ENCODE measurements around the gene IPCEF1. TPM values are rescaled to one million over a fixed set of nuclear protein-coding genes. Genes with fewer than 3 reads are reported as not detected.

The IPCEF1 gene
- total and polyA plus RNA-seq, 2 donors (not counting 3 experiments of a cell fraction or from before 2014, with no cell fraction given) = 0.01 to 0.51 TPM

DNA sequence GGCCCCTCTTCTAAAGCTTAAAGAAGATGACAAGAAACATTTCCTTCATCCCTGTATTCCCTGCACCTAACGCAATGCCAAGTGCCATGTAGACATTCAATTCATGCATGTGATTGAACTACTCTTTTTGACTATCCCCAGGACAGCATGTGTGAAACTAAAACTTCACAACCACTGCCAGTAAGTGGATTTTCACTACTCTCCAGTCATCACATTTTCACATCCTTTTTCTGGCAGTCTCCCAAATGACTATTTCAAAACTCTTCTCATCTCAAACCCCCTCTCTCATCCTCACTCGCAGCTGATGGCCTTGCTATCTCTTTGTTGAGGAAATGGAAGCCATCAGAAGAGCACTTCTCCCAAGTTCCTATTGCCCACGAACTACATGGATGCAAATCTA is 194.9 kb downstream of the IPCEF1 start:
- no peak overlapping the region for H2AFZ ChIP-seq (ENCODE audit: low read depth, low read length)
- no peaks in the 10 kb centered on the region for H3K9me1 ChIP-seq (replicated peaks; ENCODE audit: control insufficient read depth, extremely low read depth, insufficient read depth, low read length)
- TF ChIP-seq GATA2 (IDR thresholded peaks at IDR 0.05; ENCODE audit: insufficient read depth, insufficient read length, low read depth, low read length) = no peak
- TF ChIP-seq POLR2AphosphoS5 (IDR thresholded peaks at IDR 0.05; ENCODE audit: insufficient read depth, low read depth, low read length) = no peak
- TF ChIP-seq, protein P1, sequence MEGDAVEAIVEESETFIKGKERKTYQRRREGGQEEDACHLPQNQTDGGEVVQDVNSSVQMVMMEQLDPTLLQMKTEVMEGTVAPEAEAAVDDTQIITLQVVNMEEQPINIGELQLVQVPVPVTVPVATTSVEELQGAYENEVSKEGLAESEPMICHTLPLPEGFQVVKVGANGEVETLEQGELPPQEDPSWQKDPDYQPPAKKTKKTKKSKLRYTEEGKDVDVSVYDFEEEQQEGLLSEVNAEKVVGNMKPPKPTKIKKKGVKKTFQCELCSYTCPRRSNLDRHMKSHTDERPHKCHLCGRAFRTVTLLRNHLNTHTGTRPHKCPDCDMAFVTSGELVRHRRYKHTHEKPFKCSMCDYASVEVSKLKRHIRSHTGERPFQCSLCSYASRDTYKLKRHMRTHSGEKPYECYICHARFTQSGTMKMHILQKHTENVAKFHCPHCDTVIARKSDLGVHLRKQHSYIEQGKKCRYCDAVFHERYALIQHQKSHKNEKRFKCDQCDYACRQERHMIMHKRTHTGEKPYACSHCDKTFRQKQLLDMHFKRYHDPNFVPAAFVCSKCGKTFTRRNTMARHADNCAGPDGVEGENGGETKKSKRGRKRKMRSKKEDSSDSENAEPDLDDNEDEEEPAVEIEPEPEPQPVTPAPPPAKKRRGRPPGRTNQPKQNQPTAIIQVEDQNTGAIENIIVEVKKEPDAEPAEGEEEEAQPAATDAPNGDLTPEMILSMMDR (IDR thresholded peaks at IDR 0.05; ENCODE audit: extremely low read depth in 1 of 2, insufficient read depth in 1 of 2, low read depth in 1 of 2, low read length in 2 of 2) = no peak
- TF ChIP-seq POLR2A (IDR thresholded peaks at IDR 0.05; ENCODE audit: low read depth, low read length) = no peak
- TF ChIP-seq JUN (IDR thresholded peaks at IDR 0.05; ENCODE audit: borderline replicate concordance, insufficient read depth, insufficient read length, low read depth) = no peak
- TF ChIP-seq, protein P2, sequence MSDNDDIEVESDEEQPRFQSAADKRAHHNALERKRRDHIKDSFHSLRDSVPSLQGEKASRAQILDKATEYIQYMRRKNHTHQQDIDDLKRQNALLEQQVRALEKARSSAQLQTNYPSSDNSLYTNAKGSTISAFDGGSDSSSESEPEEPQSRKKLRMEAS (IDR thresholded peaks at IDR 0.05; ENCODE audit: insufficient read depth, insufficient read length) = no peak
- TF ChIP-seq MYC (IDR thresholded peaks at IDR 0.05; ENCODE audit: low read depth, low read length) = no peak
- TF ChIP-seq FOS (IDR thresholded peaks at IDR 0.05; ENCODE audit: borderline replicate concordance, insufficient read depth, low read length) = no peak
- no peak for TF ChIP-seq EZH2 (IDR thresholded peaks at IDR 0.05; ENCODE audit: borderline replicate concordance, low read depth, low read length, severe bottlenecking)
- no peaks in the 10 kb centered on the region for H4K20me1 ChIP-seq (replicated peaks; ENCODE audit: control insufficient read depth, extremely low read depth, insufficient read depth, low read length)
- dilution Hi-C loops (cut with MboI; ENCODE audit: extremely low pct_ligation_motif_present, low sequenced_read_pairs) = no loop called here
- H3K27ac ChIP-seq (ENCODE audit: insufficient read depth, low read depth, low read length) = no peak overlapping the region
- no peak overlapping the region for H3K4me2 ChIP-seq (ENCODE audit: insufficient read depth, low read length)
- ChIA-PET POLR2A (no interaction called here), CTCF (no interaction called here)
- FAIRE-seq (no peak), DNase-seq (ENCODE audit: low read depth, low spot score) (no peak)
- H3K4me1 ChIP-seq (ENCODE audit: control insufficient read depth, extremely low read depth, insufficient read depth, low read length) = no peaks in the 10 kb centered on the region
- intact Hi-C loops (cut with micrococcal nuclease) = no loop called here
- H3K9me3 ChIP-seq (replicated peaks; ENCODE audit: control insufficient read depth, insufficient read depth, low read length) = no peaks in the 10 kb centered on the region
- no peaks in the 10 kb centered on the region for H3K79me2 ChIP-seq (ENCODE audit: control insufficient read depth, insufficient read depth, low read length)
- no peak overlapping the region for H3K4me3 ChIP-seq (replicated peaks in 1 of 3; ENCODE audit: insufficient read depth in 1 of 3, low read depth in 1 of 3, low read length in 3 of 3)
- H3K36me3 ChIP-seq (ENCODE audit: control insufficient read depth in 2 of 2, extremely low read depth in 1 of 2, insufficient read depth in 2 of 2, low read length in 2 of 2) = no peaks in the 10 kb centered on the region
- BruUV-seq (replicated peaks) = no TSS peak
- no peak overlapping the region for H3K9ac ChIP-seq (replicated peaks; ENCODE audit: extremely low read depth, insufficient read depth, low read length)
- peaks cover 0 to 3% of the 10 kb centered on the region in 2 experiments for H3K27me3 ChIP-seq (ENCODE audit: control insufficient read depth in 2 of 2, insufficient read depth in 2 of 2, low read length in 2 of 2)
